Measurements from ENCODE around the gene HMGA1.

The HMGA1 gene

GRCh38 chr6:34285448-34286164, 48.9 kb downstream of the HMGA1 start:
- DNase-seq, result peak in 1 of 56 donors; percentile 18

- DNase-seq, result peak in 1 of 56 donors; percentile 3
These were observed 51.9 kb downstream of the HMGA1 start for GRCh38 chr6:34288581-34288980.

GRCh38 chr6:34289137-34289536, 52.5 kb downstream of the HMGA1 start:
- DNase-seq, result no peak

GRCh38 chr6:34292954-34293353, 56.3 kb downstream of the HMGA1 start:
- DNase-seq, result no peak

GRCh38 chr6:34295721-34296120, 59.0 kb downstream of the HMGA1 start:
- DNase-seq, result no peak

Data from nucleus accumbens (tissue), 56 donors.